Measurements from ENCODE around the gene PGBD4. TPM values are rescaled to one million over a fixed set of nuclear protein-coding genes. Genes with fewer than 3 reads are reported as not detected.

Gene PGBD4
- total RNA-seq, 2 experiments from 2014 or later = 4.1 to 4.4 TPM

- DNase-seq (ENCODE audit: low spot score) = no peak
- Histone ChIP-seq H3K4me1 (ENCODE audit: insufficient read depth, low read length, poor library complexity, severe bottlenecking) (no peaks in the 10 kb centered on the region), H3K9me3 (ENCODE audit: low read length) (no peaks in the 10 kb centered on the region), H3K9me2 (ENCODE audit: insufficient read depth, low read length) (no peaks in the 10 kb centered on the region), H3K4me2 (ENCODE audit: low read length) (no peak overlapping the region), H4K20me1 (ENCODE audit: insufficient read depth, low read length) (no peaks in the 10 kb centered on the region), H3K4me3 (ENCODE audit: low read depth, low read length, poor library complexity, severe bottlenecking) (no peak overlapping the region), H3K79me2 (ENCODE audit: insufficient read depth, low read depth, low read length) (no peaks in the 10 kb centered on the region), H3K36me3 (ENCODE audit: insufficient read depth, low read length) (peaks cover 54% of the 10 kb centered on the region), H2AFZ (ENCODE audit: low read length) (no peak overlapping the region), H3K27ac (ENCODE audit: low read depth, low read length, poor library complexity, severe bottlenecking) (no peak overlapping the region)
- intact Hi-C loops (cut with micrococcal nuclease; ENCODE audit: unreplicated experiment) = no loop called here
- no peak for TF ChIP-seq CTCF (conservative IDR thresholded peaks at IDR 0.05; ENCODE audit: low read length)
- TF ChIP-seq EZH2phosphoT487 (IDR thresholded peaks at IDR 0.05; ENCODE audit: borderline replicate concordance, low read depth, low read length) = no peak
- BruUV-seq (replicated peaks) = no TSS peak
- CTCF ChIA-PET (ENCODE audit: unreplicated experiment) = no interaction called here
- POLR2A ChIA-PET = no interaction called here
Measured at GRCh38 chr15:34084086-34084485, 17.8 kb upstream of the PGBD4 start.

- Histone ChIP-seq H3K9me2 (ENCODE audit: insufficient read depth, low read length) (no peaks in the 10 kb centered on the region), H3K27ac (ENCODE audit: low read depth, low read length, poor library complexity, severe bottlenecking) (no peak overlapping the region), H4K20me1 (ENCODE audit: insufficient read depth, low read length) (no peaks in the 10 kb centered on the region), H3K9me3 (ENCODE audit: low read length) (no peaks in the 10 kb centered on the region), H2AFZ (ENCODE audit: low read length) (no peak overlapping the region), H3K4me2 (ENCODE audit: low read length) (no peak overlapping the region), H3K79me2 (ENCODE audit: insufficient read depth, low read depth, low read length) (peaks cover 5% of the 10 kb centered on the region; the same call in 1 of the 2 replicates), H3K4me3 (ENCODE audit: low read depth, low read length, poor library complexity, severe bottlenecking) (no peak overlapping the region), H3K4me1 (ENCODE audit: insufficient read depth, low read length, poor library complexity, severe bottlenecking) (no peaks in the 10 kb centered on the region), H3K36me3 (ENCODE audit: insufficient read depth, low read length) (peaks cover 71% of the 10 kb centered on the region)
- ChIA-PET POLR2A (interaction anchor here (0.7 kb wide), 1 partner anchor 33 kb away, joined by 4 read pairs; no protein-coding TSS in a partner anchor), CTCF (ENCODE audit: unreplicated experiment) (no interaction called here)
- intact Hi-C loops (cut with micrococcal nuclease; ENCODE audit: unreplicated experiment) = no loop called here
- no peak for DNase-seq (ENCODE audit: low spot score)
- no peak for TF ChIP-seq EZH2phosphoT487 (IDR thresholded peaks at IDR 0.05; ENCODE audit: borderline replicate concordance, low read depth, low read length)
- TF ChIP-seq CTCF (conservative IDR thresholded peaks at IDR 0.05; ENCODE audit: low read length) = no peak
- no TSS peak for BruUV-seq (replicated peaks)
Measured at GRCh38 chr15:34085746-34086145, 16.1 kb upstream of the PGBD4 start.

DNA sequence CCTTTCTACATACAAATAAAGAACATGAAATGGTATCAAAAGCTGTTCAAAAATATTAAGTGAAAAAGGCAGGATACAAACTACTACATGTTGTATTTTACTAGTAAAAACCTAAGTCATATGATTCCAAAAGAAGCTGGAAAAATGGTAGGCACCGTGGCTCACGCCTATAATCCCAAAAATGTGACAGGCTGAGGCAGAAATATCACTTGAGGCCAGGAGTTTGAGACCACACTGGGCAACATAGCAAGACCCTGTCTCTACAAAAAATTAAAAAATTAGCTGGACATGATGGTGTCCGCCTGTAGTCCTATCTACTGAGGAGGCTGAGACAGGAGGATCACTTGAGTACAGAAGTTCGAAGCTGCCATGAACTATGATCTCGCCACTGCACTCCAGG, 2.0 kb upstream of the PGBD4 start:
- Histone ChIP-seq H3K4me2 (ENCODE audit: low read length) (peak overlapping the region; percentile 73), H3K4me3 (ENCODE audit: low read depth, low read length, poor library complexity, severe bottlenecking) (peak overlapping the region; percentile 90), H3K9me2 (ENCODE audit: insufficient read depth, low read length) (no peaks in the 10 kb centered on the region), H4K20me1 (ENCODE audit: insufficient read depth, low read length) (no peaks in the 10 kb centered on the region), H3K36me3 (ENCODE audit: insufficient read depth, low read length) (peaks cover 27% of the 10 kb centered on the region), H3K9me3 (ENCODE audit: low read length) (peaks cover 19% of the 10 kb centered on the region; the same call in 1 of the 2 replicates), H2AFZ (ENCODE audit: low read length) (no peak overlapping the region), H3K79me2 (ENCODE audit: insufficient read depth, low read depth, low read length) (peaks cover 63% of the 10 kb centered on the region), H3K4me1 (ENCODE audit: insufficient read depth, low read length, poor library complexity, severe bottlenecking) (peaks cover 24% of the 10 kb centered on the region), H3K27ac (ENCODE audit: low read depth, low read length, poor library complexity, severe bottlenecking) (no peak overlapping the region)
- DNase-seq (ENCODE audit: low spot score) = no peak
- no TSS peak for BruUV-seq (replicated peaks)
- ChIA-PET POLR2A (interaction anchor here (0.7 to 1.0 kb wide), 2 partner anchors 10 to 132 kb away, joined by 3 to 5 read pairs; no protein-coding TSS in a partner anchor), CTCF (ENCODE audit: unreplicated experiment) (no interaction called here)
- TF ChIP-seq CTCF (conservative IDR thresholded peaks at IDR 0.05; ENCODE audit: low read length) (no peak), EZH2phosphoT487 (IDR thresholded peaks at IDR 0.05; ENCODE audit: borderline replicate concordance, low read depth, low read length) (no peak)
- intact Hi-C loops (cut with micrococcal nuclease; ENCODE audit: unreplicated experiment) = loop anchor here (2.0 to 5.0 kb wide), 3 partner anchors 61 to 243 kb away; partner anchors contain the start of genes AVEN, NOP10 and NUTM1
